HEK293 (cell line): ENCODE data around the gene PCF11.

Source experiments
- REPIN1 ChIP-seq: fragments of 450-650 bp; formaldehyde crosslinking; IDR thresholded peaks from 2 replicates; pipeline ENCODE4 v1.5.1; 2017; ENCODE audit warnings: missing biosample characterization, missing genetic modification characterization, low read depth
- ZBTB7A ChIP-seq: fragments of 450-650 bp; formaldehyde crosslinking; IDR thresholded peaks from 2 replicates; pipeline ENCODE4 v1.5.1; 2016; ENCODE audit warnings: low read depth, missing biosample characterization, missing genetic modification characterization
- ZNF223 ChIP-seq: fragments of 450-650 bp; formaldehyde crosslinking; IDR thresholded peaks from 2 replicates; pipeline ENCODE4 v1.5.1; 2016; ENCODE audit warnings: missing biosample characterization, missing genetic modification characterization
- ZNF423 ChIP-seq: fragments of 450-650 bp; formaldehyde crosslinking; IDR thresholded peaks from 2 replicates; pipeline ENCODE4 v1.5.1; 2016; ENCODE audit warnings: missing biosample characterization, missing genetic modification characterization
- ZNF585B ChIP-seq: fragments of 450-650 bp; formaldehyde crosslinking; IDR thresholded peaks from 2 replicates; pipeline ENCODE4 v1.5.1; 2016; ENCODE audit warnings: missing biosample characterization, missing genetic modification characterization
- ZNF792 ChIP-seq: fragments of 450-650 bp; formaldehyde crosslinking; IDR thresholded peaks from 2 replicates; pipeline ENCODE4 v1.5.1; 2016; ENCODE audit warnings: missing biosample characterization, missing genetic modification characterization
- TF ChIP-seq, protein P1 (sequence below): fragments of 450-650 bp; formaldehyde crosslinking; IDR thresholded peaks from 2 replicates; pipeline ENCODE4 v1.5.1; 2016; ENCODE audit warnings: missing biosample characterization, missing genetic modification characterization
- TF ChIP-seq, protein P2 (sequence below): fragments of 450-650 bp; formaldehyde crosslinking; conservative IDR thresholded peaks from 2 replicates; pipeline ENCODE4 v1.5.1; 2016; ENCODE audit warnings: low read depth, missing biosample characterization, missing genetic modification characterization

DNA sequence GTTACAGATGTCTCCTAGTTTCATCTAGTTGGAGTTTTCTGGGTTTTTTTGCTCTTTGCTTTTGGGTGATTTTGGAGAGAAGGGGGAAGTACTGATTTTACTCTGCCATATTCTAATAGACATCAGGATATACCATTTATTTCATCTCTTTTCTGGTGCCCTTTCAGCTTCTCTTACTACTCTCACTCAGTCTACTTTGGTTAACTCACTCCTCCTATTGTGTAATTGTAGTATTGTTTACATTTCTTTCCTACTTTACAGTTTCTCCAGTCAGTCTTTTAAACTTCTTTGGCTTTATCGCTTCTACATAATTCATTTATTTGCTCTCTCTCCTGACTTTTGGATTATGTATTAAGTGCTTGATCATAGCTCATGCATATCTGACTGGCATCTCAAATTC, 43.1 kb downstream of the PCF11 start:
- TF ChIP-seq, protein P1, sequence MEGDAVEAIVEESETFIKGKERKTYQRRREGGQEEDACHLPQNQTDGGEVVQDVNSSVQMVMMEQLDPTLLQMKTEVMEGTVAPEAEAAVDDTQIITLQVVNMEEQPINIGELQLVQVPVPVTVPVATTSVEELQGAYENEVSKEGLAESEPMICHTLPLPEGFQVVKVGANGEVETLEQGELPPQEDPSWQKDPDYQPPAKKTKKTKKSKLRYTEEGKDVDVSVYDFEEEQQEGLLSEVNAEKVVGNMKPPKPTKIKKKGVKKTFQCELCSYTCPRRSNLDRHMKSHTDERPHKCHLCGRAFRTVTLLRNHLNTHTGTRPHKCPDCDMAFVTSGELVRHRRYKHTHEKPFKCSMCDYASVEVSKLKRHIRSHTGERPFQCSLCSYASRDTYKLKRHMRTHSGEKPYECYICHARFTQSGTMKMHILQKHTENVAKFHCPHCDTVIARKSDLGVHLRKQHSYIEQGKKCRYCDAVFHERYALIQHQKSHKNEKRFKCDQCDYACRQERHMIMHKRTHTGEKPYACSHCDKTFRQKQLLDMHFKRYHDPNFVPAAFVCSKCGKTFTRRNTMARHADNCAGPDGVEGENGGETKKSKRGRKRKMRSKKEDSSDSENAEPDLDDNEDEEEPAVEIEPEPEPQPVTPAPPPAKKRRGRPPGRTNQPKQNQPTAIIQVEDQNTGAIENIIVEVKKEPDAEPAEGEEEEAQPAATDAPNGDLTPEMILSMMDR (tag by site-specific recombination) = no peak
- TF ChIP-seq, protein P2, sequence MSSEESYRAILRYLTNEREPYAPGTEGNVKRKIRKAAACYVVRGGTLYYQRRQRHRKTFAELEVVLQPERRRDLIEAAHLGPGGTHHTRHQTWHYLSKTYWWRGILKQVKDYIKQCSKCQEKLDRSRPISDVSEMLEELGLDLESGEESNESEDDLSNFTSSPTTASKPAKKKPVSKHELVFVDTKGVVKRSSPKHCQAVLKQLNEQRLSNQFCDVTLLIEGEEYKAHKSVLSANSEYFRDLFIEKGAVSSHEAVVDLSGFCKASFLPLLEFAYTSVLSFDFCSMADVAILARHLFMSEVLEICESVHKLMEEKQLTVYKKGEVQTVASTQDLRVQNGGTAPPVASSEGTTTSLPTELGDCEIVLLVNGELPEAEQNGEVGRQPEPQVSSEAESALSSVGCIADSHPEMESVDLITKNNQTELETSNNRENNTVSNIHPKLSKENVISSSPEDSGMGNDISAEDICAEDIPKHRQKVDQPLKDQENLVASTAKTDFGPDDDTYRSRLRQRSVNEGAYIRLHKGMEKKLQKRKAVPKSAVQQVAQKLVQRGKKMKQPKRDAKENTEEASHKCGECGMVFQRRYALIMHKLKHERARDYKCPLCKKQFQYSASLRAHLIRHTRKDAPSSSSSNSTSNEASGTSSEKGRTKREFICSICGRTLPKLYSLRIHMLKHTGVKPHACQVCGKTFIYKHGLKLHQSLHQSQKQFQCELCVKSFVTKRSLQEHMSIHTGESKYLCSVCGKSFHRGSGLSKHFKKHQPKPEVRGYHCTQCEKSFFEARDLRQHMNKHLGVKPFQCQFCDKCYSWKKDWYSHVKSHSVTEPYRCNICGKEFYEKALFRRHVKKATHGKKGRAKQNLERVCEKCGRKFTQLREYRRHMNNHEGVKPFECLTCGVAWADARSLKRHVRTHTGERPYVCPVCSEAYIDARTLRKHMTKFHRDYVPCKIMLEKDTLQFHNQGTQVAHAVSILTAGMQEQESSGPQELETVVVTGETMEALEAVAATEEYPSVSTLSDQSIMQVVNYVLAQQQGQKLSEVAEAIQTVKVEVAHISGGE (tag by site-specific recombination) = no peak
- TF ChIP-seq ZBTB7A (tag by site-specific recombination) = no peak
- TF ChIP-seq REPIN1 = no peak
- TF ChIP-seq ZNF223 (tag by site-specific recombination) = no peak
- TF ChIP-seq ZNF585B = no peak
- TF ChIP-seq ZNF792 (tag by site-specific recombination) = no peak
- no peak for TF ChIP-seq ZNF423 (tag by site-specific recombination)
